HG02571 (cell line): ENCODE measurements around the gene CYP4A11.
"Not testable (repeated sequence)": the region's sequence is repeated elsewhere in the genome, so short reads cannot be mapped to it uniquely, and the experiment has no call there.

Experiments
- ATAC-seq: cut with Tn5 transposase; IDR thresholded peaks from one replicate; pipeline ENCODE4 v1.9.1; 2021; ENCODE audit warnings: mild to moderate bottlenecking, moderate library complexity; ENCODE audit not compliant: unreplicated experiment

Gene CYP4A11, protein sequence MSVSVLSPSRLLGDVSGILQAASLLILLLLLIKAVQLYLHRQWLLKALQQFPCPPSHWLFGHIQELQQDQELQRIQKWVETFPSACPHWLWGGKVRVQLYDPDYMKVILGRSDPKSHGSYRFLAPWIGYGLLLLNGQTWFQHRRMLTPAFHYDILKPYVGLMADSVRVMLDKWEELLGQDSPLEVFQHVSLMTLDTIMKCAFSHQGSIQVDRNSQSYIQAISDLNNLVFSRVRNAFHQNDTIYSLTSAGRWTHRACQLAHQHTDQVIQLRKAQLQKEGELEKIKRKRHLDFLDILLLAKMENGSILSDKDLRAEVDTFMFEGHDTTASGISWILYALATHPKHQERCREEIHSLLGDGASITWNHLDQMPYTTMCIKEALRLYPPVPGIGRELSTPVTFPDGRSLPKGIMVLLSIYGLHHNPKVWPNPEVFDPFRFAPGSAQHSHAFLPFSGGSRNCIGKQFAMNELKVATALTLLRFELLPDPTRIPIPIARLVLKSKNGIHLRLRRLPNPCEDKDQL

DNA sequence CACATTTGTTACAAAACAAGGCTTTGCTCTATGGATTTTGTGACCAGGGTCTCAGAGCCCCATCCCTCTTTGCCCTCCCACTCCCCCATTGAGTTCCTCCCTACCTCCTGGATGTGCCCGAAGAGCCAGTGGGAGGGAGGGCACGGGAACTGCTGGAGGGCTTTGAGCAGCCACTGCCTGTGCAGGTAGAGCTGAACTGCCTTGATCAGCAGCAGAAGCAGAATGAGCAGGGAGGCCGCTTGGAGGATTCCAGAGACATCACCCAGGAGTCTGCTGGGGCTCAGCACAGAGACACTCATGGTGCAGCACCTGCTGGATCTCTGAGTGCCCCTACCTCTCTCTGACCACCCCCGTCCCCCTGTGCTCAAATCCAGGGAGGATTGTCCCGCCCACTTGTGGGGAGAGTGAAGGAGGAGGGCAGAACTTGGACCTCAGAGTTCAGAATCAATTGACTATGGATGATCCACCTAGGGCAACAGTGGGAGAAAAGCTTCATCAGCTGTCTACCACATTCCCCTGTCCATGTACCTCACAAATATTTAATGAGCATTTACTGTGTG lies at the start of gene CYP4A11:
CYP4A11 (minus strand) TSS at position 342 of the 560 bp plus-strand sequence; CDS start at position 299, 43 bp downstream.
- ATAC-seq, result no peak

DNA sequence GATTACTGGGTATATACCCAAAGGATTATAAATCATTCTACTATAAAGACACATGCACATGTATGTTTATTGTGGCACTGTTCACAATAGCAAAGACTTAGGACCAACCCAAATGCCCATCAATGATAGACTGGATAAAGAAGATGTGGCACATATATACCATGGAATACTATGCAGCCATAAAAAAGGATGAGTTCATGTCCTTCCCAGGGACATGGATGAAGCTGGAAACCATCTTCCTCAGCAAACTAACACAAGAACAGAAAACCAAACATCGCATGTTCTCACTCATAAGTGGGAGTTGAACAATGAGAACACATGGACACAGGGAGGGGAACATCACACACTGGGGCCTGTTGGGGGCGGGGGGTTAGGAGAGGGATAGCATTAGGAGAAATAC lies 49.3 kb upstream of the CYP4A11 start:
- ATAC-seq, result not testable (repeated sequence)

DNA sequence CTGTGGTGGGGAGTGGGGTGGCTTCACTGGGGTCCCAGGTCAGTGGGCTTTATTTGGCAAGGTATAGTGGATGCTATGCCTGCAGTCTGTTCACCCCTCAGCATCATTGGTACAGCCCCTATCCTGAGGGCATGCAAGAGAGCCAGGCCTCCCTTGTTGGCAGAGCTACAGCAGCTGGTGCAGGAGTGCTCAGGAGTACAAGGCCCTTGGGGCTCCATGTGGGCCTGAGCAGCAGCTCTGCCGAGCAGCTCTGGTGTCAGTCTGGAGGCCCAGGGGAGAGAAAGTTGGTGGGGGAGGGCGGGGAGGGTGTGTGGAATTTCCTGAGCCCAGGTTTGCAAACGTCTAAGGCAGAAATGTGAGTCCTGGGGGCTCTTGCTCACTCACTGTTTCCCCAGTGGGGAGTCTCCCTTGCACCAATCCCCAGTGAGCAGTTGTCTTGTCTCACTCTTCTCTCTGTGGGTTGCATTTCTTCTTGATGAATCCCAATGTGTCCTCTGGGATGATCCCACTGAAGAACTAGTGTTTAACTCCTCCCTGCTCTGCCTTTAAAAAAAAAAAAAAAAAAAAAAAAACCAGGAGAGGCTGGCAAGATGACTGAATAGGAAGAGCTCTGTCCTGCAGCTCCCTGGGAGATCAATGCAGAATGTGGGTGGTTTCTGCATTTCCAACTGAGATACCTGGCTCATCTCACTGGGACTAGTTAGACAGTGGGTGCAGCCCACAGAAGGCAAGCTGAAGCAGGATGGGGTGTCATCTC lies 42.7 kb upstream of the CYP4A11 start:
- ATAC-seq, result no peak

DNA sequence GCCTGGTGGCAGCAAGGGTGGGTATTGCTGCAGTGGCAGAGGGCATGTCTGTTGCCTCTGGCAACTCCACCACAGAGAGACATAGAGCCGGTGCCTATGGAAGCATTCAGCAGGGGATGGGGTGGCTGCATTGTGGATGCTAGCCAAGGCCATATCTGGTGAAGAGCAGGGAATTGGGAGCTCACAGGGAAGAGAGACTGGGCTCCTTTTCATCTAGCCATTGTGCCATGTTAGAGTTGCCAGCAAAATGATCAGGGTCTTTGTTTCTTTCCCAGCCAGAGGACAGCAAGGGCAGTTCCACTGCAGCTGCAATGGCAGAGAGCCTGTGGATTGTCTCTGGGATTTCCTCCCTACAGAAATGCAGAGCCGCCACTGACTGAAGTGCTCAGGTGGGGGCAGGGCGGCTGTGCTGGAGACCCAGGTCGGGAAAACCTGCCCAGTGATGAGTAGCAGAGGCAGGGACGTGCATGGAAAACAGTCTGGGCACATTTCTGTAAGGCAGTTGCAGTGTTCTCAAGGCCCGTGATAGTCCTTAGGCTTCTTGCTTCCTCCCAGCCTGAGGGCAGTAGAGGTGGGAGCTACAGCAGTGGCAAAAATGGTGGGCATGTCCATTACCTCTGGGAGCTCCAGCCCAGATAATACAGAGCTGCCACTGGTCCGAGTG lies 42.0 kb upstream of the CYP4A11 start:
- ATAC-seq, result no peak

DNA sequence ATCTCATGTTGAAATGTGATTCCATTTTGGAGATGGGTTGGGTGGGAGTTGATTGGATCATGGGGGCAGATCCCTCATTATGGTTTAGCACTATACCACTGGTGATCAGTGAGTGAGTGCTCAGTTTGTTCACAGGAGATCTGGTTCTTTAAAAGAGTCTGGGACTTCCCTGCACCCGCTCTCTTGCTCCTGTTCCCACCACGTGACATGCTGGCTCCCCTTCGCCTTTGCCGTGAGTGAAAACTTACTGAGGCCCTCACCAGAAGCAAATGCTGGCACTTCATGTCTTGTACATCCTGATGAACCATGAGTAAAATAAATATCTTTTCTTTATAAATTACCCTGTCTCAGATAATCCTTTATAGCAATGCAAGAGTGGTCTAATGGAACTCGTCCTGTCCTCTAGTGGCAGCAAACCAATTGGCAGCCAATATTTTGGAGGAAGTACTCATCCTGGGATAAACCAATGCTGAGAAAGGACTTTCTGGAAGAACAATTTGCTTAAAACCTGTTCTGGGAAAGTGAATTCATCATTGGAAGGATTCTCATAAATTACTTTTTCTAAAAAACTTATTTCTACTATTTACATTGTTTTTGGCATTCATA lies 27.8 kb upstream of the CYP4A11 start:
- ATAC-seq, result no peak

DNA sequence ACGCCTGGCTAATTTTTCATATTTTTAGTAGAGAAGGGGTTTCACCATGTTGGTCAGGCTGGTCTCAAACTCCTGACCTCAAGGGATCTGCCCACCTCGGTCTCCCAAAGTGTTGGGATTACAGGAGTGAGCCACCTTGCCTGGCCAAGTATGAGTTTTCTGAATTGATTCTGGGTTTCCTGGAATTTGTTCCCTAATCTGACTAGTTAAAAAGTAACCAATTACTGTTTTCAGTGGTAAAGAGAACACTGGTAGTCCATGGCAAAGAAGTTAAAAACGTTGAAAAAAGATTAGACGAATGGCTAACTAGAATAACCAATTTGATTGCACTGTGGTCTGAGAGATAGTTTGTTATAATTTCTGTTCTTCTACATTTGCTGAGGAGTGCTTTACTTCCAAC lies 21.0 kb upstream of the CYP4A11 start:
- not testable (repeated sequence) for ATAC-seq

DNA sequence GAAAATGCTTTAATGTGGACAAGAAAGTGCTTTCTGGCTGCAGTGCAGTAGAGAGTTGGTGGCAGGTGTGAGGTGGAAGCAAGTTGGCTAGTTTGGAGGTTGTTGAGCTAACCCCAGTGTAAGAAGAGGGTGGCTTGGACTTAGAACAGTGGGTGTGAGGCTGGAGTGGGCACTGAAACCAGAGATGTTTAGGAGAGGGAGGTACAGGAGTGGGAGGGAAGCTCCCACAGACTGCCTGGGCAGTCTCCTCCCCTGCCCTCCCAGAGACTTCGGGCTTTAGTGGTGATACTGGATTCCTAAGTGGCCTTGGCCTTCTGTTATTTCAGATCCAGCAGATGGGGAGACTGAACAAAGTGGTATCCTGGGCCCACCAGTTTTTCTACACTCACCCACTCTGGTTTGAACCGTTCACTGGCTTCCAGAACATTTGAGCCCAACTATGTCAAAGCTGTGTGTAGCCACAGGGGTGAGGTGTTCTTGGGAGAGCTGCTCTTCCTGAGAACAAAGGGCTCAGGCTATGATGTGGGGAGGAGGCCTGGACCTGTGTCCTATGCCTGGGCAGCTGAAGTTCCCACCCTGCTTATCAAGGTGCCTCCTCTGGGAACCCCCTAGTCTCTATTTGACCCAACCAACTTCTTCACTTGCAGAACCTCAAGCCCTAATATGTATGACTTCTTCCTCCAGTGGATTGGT lies 19.9 kb upstream of the CYP4A11 start:
- ATAC-seq, result no peak

DNA sequence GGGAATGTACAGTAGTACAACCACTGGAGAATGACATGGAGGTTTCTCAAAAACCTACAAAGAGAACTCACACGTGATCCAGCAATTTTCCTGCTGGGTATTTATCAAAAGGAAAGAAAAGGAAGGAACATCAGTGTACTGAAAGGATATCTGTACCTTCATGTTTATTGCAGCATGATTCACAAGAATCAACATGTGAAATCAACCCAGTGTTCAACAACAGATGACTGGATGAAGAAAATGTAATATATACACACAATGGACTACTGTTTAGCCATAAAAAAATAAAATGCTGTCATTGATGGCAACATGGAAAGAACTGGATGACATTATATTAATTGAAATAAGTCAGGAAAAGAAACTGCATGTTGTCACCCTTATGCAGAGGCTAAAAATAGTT lies 19.0 kb upstream of the CYP4A11 start:
- no peak for ATAC-seq

DNA sequence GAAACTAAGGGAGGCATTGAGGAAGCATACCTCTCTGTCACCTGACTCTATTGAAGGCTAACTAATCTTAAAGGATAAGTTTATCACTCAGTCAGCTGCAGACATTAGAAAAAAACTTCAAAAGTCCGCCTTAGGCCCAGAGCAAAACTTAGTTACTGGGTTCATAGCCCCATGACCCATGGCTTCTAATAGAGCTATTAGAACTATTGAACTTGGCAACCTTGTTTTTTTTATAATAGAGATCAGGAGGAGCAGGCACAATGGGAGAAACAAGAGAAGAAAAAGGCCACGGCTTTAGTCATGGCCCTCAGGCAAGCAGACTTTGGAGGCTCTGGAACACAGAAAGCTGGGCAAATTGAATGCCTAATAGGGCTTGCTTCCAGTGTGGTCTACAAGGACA lies 13.8 kb upstream of the CYP4A11 start:
- not testable (repeated sequence) for ATAC-seq

DNA sequence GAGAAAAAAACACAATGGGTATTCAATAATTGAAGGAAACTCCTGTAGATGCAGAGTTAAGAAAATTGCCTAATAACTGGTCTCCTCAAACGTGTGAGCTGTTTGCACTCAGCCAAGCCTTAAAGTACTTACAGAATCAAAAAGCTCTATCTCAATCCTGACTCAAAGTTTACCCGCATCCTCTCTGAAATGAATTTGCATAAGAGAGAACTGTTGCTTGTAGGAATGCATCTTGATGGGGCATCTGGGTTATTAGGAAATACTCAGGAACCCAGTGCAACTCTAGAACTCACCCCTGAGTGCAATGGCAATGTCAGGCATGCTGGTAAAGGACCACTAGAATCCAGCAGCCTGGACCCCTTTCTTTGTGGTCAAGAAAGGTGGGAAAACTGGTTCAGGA lies 12.6 kb upstream of the CYP4A11 start:
- ATAC-seq, result not testable (repeated sequence)

DNA sequence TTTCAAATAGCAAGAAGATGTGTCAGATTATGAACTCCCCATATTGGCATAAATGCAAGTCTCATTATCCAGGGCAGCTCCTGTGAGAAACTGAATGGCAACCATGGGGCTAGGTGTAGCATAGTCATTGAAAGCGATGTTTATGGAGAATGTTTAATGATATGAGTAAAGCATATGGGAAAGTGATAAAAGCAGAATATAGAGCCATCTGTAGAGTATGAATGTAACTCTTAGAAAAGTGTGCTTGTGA lies 8.1 kb upstream of the CYP4A11 start:
- ATAC-seq, result not testable (repeated sequence)

DNA sequence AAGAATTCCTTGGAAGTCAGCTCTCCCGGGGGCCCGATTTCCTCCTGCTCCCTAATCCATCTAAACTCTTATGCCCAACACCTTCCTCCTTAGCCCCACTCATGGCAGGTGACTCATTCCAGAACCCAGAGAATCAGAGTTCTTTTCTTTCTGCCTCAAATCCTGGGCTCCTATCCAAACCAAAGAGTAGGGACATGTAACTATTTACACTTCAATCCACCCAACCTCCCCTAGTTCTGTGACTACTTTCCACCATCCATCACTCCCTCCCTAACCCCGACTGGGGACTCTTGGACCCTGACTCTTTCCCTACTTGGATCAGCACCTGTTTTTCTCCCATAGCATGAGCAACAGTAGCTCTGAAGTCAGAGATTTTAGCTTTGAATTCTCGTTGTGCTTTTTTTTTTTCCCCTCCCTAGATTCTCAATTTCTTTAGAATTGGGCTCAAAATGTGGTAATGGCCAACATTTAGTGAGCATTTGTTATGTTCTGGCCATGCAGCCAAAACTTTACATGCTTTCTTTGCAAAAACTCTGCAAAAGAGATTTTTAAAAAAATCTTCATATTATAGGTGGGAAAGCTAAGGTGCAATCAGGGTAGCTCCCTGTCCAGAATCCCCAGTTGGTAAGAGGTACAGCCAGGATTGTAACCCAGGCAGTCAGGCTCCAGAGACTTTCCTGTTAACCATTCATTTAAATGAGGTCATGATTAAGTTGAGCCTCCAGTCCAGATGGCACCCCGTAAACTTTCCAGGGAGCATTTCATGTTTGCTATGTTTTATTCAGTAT lies 7.5 kb upstream of the CYP4A11 start:
- ATAC-seq, result no peak

DNA sequence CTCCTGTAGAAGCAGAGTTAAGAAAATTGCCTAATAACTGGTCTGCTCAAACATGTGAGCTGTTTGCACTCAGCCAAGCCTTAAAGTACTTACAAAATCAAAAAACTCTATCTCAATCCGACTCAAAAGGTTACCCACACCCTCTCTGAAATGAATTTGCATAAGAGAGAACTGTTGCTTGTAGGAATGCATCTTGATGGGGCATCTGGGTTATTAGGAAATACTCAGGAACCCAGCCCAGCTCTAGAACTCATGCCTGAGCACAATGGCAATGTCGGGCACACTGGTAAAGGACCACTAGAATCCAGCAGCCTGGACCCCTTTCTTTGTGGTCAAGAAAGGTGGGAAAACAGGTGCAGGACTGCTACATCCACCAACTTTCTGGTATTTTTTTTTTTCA lies 6.4 kb upstream of the CYP4A11 start:
- not testable (repeated sequence) for ATAC-seq

DNA sequence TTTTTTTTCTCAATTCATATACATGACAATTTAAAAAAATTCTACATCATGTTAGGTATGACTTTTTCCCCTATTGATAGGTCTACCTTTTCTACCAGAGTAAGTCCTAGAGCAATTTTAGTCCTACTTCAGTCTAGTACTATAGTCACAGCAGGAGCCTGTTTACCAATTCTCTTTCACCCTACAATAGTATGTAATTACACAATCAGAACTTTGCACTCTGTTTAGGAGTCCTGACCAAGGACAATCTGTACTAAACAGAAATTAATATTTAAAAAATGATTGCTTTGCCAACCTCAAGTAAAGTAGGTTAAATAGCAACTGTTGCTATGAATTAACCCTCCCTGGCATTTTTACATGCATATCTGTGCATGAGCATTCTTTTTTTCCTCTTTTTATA lies 810 bp upstream of the CYP4A11 start:
- no peak for ATAC-seq

DNA sequence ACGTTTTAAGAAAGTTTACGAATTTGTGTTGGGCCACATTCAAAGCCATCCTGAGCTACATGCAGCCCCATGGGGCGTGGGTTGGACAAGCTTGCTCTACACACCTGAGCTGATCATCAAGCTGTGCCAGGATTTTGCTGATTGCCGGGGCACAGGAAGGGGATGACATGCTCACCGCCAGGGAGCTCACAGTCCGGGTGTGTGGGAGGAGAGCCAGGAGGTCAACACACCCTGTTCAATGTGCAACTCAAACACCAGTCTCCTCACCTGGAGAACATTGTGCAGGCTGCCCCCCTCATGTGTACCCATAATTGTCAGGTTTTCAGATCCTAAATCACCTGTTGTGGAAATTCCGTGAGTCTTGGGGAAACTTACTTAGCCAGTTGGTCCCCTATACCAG lies 969 bp downstream of the CYP4A11 start:
- ATAC-seq, result no peak

DNA sequence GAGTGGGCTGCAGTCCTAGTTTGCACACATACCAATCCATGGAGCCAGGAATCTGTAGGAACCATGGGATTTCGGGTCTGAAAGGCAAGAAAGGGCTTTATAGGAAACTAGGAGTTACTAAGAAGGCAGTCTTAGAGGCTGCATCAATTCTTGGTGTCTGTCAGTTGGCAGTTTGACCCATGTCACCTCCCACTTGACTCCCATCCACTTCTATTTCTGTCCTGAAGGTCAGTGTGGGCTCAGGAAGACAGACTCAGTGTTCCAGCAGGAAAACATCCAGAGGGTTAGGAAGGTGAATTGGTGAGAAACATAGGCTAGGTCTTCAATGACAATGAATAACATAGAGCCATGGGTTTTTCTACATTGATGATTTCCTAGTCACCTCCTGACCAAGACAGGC lies 4.0 kb downstream of the CYP4A11 start:
- no peak for ATAC-seq

DNA sequence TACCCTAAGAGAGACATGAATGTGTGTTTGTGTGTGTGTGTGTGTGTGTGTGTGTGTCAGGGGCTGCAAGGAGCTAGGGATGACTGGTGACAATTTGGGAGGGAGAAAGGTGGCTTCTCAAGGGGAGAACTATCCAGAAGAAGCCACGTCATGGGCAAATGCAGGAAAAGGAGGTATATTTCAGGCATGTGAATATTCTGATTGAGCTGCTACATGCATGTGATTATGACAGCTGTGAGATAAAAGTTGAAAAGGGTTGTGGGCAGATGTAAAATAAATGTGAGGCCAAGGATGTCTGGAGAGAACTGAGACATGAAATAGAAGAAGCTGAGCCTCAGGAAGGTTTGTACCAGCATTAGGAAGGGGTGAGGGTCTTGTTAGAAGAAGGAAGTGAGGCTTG lies 4.5 kb downstream of the CYP4A11 start:
- no peak for ATAC-seq

DNA sequence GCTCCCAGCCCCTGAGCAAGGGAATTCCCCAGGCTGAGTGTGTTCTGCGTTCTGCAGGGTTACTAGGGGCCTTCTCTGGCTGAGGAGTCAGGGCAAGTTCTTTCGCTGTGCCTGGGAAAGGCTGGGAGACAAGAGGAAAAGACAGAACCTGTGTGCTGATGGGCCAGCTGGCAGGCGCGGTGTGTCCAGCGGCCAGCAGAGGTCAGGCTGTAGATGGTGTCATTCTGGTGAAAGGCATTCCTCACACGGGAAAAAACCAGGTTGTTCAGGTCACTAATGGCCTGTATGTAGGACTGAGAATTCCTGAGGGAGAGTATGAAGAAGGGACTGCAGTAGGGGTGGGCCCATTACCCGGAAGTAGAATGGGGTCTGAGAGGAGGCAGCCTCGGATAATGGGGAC lies 6.4 kb downstream of the CYP4A11 start:
- not testable (repeated sequence) for ATAC-seq

DNA sequence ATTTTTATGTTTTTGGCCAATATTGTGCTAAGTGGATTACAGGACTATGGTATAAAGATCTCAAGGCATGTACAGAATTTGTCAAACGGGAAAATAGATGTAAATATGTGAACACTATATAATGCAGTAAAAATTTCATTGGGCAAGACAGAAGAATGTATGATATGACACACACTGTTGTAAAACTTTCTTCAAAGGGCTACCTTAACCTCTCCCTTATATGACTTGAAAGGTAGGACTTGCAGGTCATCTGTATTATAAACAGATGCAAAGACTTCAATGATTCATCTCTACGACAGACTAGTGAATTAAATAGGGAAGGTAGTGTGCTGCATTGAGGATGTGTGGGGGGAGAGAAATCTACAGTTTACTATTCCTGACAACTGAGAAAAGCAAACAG lies 9.3 kb downstream of the CYP4A11 start:
- not testable (repeated sequence) for ATAC-seq

DNA sequence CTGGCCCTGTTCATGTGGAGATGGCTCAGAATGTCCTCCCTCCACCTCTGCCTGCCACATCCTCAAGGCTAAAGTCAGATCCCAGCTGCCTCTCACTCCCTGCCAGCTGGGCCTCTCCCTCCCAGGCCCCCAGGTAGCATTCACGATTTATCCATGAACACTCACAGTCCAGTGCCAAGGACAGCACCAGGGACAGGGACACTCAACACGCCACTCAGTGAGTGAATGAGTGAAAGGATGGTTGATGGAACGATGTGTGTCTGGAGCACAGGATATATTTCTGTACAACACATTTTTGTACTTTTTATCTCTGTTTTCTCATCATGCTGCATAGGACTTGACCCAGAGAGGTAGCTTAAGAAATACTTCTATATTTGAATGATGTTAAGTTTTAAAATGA lies 10.1 kb downstream of the CYP4A11 start:
- ATAC-seq, result no peak
